Measurements from ENCODE around the gene RASAL2.

- TF ChIP-seq CTCF (IDR thresholded peaks at IDR 0.05) (no peak), POLR2AphosphoS5 (IDR thresholded peaks at IDR 0.05; ENCODE audit: low read depth, low read length) (no peak), REST (IDR thresholded peaks at IDR 0.05; ENCODE audit: insufficient read depth in 1 of 2, low read depth in 2 of 2, low read length in 1 of 2) (no peak)
Measured at GRCh38 chr1:178450871-178451270, 357.0 kb downstream of the RASAL2 start.
